Astrocyte (in vitro differentiated cells and primary cell): Measurements from ENCODE around the gene PRKD2. TPM values are rescaled to one million over a fixed set of nuclear protein-coding genes. Genes with fewer than 3 reads are reported as not detected.

Experiments
- DNase-seq: peaks from one replicate; pipeline ENCODE4 v3.0.0-alpha.2; 2010; ENCODE audit warnings: low read depth
- FAIRE-seq: peaks from 2 replicates; lab custom pipeline; 2011; peaks lifted over from hg19 to GRCh38; lab: Jason Lieb, UNC
- H2AFZ ChIP-seq: 2 replicates; pipeline ENCODE4 v1.6.0; 2012; ENCODE audit warnings: low read depth, low read length, inconsistent platforms
- H3K27ac ChIP-seq: 2 replicates; pipeline ENCODE4 v1.5.1; 2011; ENCODE audit warnings: low read depth, low read length, inconsistent platforms
- H3K27me3 ChIP-seq: 2 replicates; pipeline ENCODE4 v1.6.0; 2011; ENCODE audit warnings: low read length, inconsistent platforms; ENCODE audit not compliant: insufficient read depth
- H3K36me3 ChIP-seq: 2 replicates; pipeline ENCODE4 v1.5.1; 2011; ENCODE audit warnings: low read length, inconsistent platforms; ENCODE audit not compliant: insufficient read depth
- H3K4me1 ChIP-seq: 2 replicates; pipeline ENCODE4 v1.5.1; 2011; ENCODE audit warnings: low read length, inconsistent platforms; ENCODE audit not compliant: insufficient read depth
- H3K4me2 ChIP-seq: 2 replicates; pipeline ENCODE4 v1.6.0; 2012; ENCODE audit warnings: low read length, inconsistent platforms
- H3K4me3 ChIP-seq: 2 replicates; pipeline ENCODE4 v1.5.1; 2011; ENCODE audit warnings: low read depth, mild to moderate bottlenecking, low read length, inconsistent platforms; ENCODE audit not compliant: insufficient read depth
- H3K79me2 ChIP-seq: 2 replicates; pipeline ENCODE4 v1.6.0; 2012; ENCODE audit warnings: mild to moderate bottlenecking, low read length, inconsistent platforms; ENCODE audit not compliant: insufficient read depth
- H3K9ac ChIP-seq: 2 replicates; pipeline ENCODE4 v1.6.0; 2012; ENCODE audit warnings: mild to moderate bottlenecking, low read length, inconsistent platforms
- H3K9me3 ChIP-seq: 2 replicates; pipeline ENCODE4 v1.5.1; 2012; ENCODE audit warnings: low read depth, mild to moderate bottlenecking, low read length, inconsistent platforms; ENCODE audit not compliant: insufficient read depth
- H4K20me1 ChIP-seq: 2 replicates; pipeline ENCODE4 v1.6.0; 2012; ENCODE audit warnings: low read length, inconsistent platforms; ENCODE audit not compliant: insufficient read depth
- H3K27ac Mint-ChIP-seq: one replicate; pipeline ENCODE4 v1.8.0; 2021; ENCODE audit warnings: mild to moderate bottlenecking, mixed read lengths; ENCODE audit not compliant: unreplicated experiment
- H3K27me3 Mint-ChIP-seq: one replicate; pipeline ENCODE4 v1.8.0; 2021; ENCODE audit warnings: low read depth, mixed read lengths; ENCODE audit not compliant: unreplicated experiment
- H3K36me3 Mint-ChIP-seq: one replicate; pipeline ENCODE4 v1.8.0; 2021; ENCODE audit warnings: low read depth, mixed read lengths; ENCODE audit not compliant: unreplicated experiment
- H3K4me1 Mint-ChIP-seq: one replicate; pipeline ENCODE4 v1.8.0; 2021; ENCODE audit warnings: low read depth, mixed read lengths; ENCODE audit not compliant: unreplicated experiment
- H3K4me3 Mint-ChIP-seq: one replicate; pipeline ENCODE4 v1.8.0; 2021; ENCODE audit warnings: mild to moderate bottlenecking, moderate library complexity, mixed read lengths; ENCODE audit not compliant: unreplicated experiment
- H3K9me3 Mint-ChIP-seq: one replicate; pipeline ENCODE4 v1.8.0; 2021; ENCODE audit warnings: mild to moderate bottlenecking, mixed read lengths; ENCODE audit not compliant: unreplicated experiment
- EZH2 ChIP-seq: IDR thresholded peaks from 2 replicates; pipeline ENCODE4 v1.6.1; 2012; ENCODE audit warnings: mild to moderate bottlenecking, low read length, inconsistent platforms; ENCODE audit not compliant: insufficient read depth
- total RNA-seq: library from RNA; stranded (reverse); gene quantifications from 2 replicates; pipeline ENCODE4 v1.2.1, GENCODE V29; 2021
- TF ChIP-seq, protein P1 (sequence below): IDR thresholded peaks from 2 replicates; pipeline ENCODE4 v1.5.1; 2011; ENCODE audit warnings: low read depth, mild to moderate bottlenecking, inconsistent platforms, low read length, moderate library complexity; ENCODE audit not compliant: insufficient read depth

PRKD2 gene
- total RNA-seq, 1 donor from 2014 or later = 54.6 TPM

- Histone ChIP-seq H3K79me2 (no peaks in the 10 kb centered on the region), H3K9ac (no peak overlapping the region), H2AFZ (no peak overlapping the region), H3K9me3 (no peaks in the 10 kb centered on the region), H3K4me3 (no peak overlapping the region), H3K27ac (no peak overlapping the region), H3K36me3 (no peaks in the 10 kb centered on the region), H3K4me2 (no peak overlapping the region), H4K20me1 (peaks cover 14% of the 10 kb centered on the region), H3K27me3 (no peaks in the 10 kb centered on the region), H3K4me1 (no peaks in the 10 kb centered on the region)
- FAIRE-seq = no peak
- TF ChIP-seq, protein P1, sequence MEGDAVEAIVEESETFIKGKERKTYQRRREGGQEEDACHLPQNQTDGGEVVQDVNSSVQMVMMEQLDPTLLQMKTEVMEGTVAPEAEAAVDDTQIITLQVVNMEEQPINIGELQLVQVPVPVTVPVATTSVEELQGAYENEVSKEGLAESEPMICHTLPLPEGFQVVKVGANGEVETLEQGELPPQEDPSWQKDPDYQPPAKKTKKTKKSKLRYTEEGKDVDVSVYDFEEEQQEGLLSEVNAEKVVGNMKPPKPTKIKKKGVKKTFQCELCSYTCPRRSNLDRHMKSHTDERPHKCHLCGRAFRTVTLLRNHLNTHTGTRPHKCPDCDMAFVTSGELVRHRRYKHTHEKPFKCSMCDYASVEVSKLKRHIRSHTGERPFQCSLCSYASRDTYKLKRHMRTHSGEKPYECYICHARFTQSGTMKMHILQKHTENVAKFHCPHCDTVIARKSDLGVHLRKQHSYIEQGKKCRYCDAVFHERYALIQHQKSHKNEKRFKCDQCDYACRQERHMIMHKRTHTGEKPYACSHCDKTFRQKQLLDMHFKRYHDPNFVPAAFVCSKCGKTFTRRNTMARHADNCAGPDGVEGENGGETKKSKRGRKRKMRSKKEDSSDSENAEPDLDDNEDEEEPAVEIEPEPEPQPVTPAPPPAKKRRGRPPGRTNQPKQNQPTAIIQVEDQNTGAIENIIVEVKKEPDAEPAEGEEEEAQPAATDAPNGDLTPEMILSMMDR = no peak
- TF ChIP-seq EZH2 = no peak
- no peaks in the 10 kb centered on the region for H3K9me3 Mint-ChIP-seq
- H3K27ac Mint-ChIP-seq = no peak overlapping the region
- no peak overlapping the region for H3K4me3 Mint-ChIP-seq
- DNase-seq = no peak
- H3K4me1 Mint-ChIP-seq = no peaks in the 10 kb centered on the region
- peaks cover 2% of the 10 kb centered on the region for H3K36me3 Mint-ChIP-seq
- H3K27me3 Mint-ChIP-seq = no peaks in the 10 kb centered on the region
These were observed 43.4 kb upstream of the PRKD2 start for GRCh38 chr19:46760363-46760762.

GRCh38 chr19:46759817-46760333 is 43.0 kb upstream of the PRKD2 start:
- Mint-ChIP-seq H3K36me3 (peaks cover 4% of the 10 kb centered on the region), H3K4me1 (no peaks in the 10 kb centered on the region), H3K4me3 (no peak overlapping the region), H3K27me3 (no peaks in the 10 kb centered on the region), H3K27ac (no peak overlapping the region), H3K9me3 (no peaks in the 10 kb centered on the region)
- DNase-seq (peak; percentile 84), FAIRE-seq (peak; percentile 77)
- Histone ChIP-seq H3K27ac (no peak overlapping the region), H3K9ac (no peak overlapping the region), H3K27me3 (no peaks in the 10 kb centered on the region), H3K4me3 (no peak overlapping the region), H3K36me3 (no peaks in the 10 kb centered on the region), H3K4me2 (no peak overlapping the region), H3K79me2 (no peaks in the 10 kb centered on the region), H2AFZ (no peak overlapping the region), H4K20me1 (peaks cover 14% of the 10 kb centered on the region), H3K9me3 (no peaks in the 10 kb centered on the region), H3K4me1 (peaks cover 3% of the 10 kb centered on the region)
- TF ChIP-seq, protein P1 = no peak
- no peak for TF ChIP-seq EZH2

GRCh38 chr19:46759206-46759605 is 42.3 kb upstream of the PRKD2 start:
- no peaks in the 10 kb centered on the region for H3K27me3 ChIP-seq
- H3K4me3 ChIP-seq = no peak overlapping the region
- H3K79me2 ChIP-seq = no peaks in the 10 kb centered on the region
- TF ChIP-seq, protein P1 = no peak
- no peak for TF ChIP-seq EZH2
- no peaks in the 10 kb centered on the region for H3K27me3 Mint-ChIP-seq
- no peak overlapping the region for H3K9ac ChIP-seq
- H3K9me3 Mint-ChIP-seq = no peaks in the 10 kb centered on the region
- no peak overlapping the region for H3K27ac Mint-ChIP-seq
- H2AFZ ChIP-seq = no peak overlapping the region
- H3K9me3 ChIP-seq = no peaks in the 10 kb centered on the region
- H3K27ac ChIP-seq = no peak overlapping the region
- no peak overlapping the region for H3K4me2 ChIP-seq
- H3K36me3 Mint-ChIP-seq = peaks cover 4% of the 10 kb centered on the region
- H3K4me1 Mint-ChIP-seq = no peaks in the 10 kb centered on the region
- no peaks in the 10 kb centered on the region for H3K36me3 ChIP-seq
- peaks cover 3% of the 10 kb centered on the region for H3K4me1 ChIP-seq
- DNase-seq (no peak), FAIRE-seq (no peak)
- H4K20me1 ChIP-seq = peaks cover 14% of the 10 kb centered on the region
- H3K4me3 Mint-ChIP-seq = no peak overlapping the region
